ENCODE measurements around the gene ANKS3.

ANKS3 gene

GRCh38 chr16:4695473-4696171 lies 38.4 kb downstream of the ANKS3 start:
- no peak for DNase-seq (ENCODE audit: low read depth)

GRCh38 chr16:4694642-4695451 lies 39.2 kb downstream of the ANKS3 start:
- no peak for DNase-seq (ENCODE audit: low read depth)

GRCh38 chr16:4693956-4694641 lies 40.0 kb downstream of the ANKS3 start:
- DNase-seq (ENCODE audit: low read depth) = peak; percentile 24

- peak; percentile 93 for DNase-seq (ENCODE audit: low read depth)
These were observed 40.6 kb downstream of the ANKS3 start, which contains the start of gene NUDT16L1 for GRCh38 chr16:4693296-4693955. NUDT16L1 (plus strand) TSS chr16:4693562; CDS start chr16:4693727, 165 bp downstream.

GRCh38 chr16:4692460-4693295 lies 41.4 kb downstream of the ANKS3 start:
- DNase-seq (ENCODE audit: low read depth) = no peak

- no peak for DNase-seq (ENCODE audit: low read depth)
These were observed 42.2 kb downstream of the ANKS3 start for GRCh38 chr16:4691666-4692412.

GRCh38 chr16:4690946-4691665 lies 43.0 kb downstream of the ANKS3 start:
- DNase-seq (ENCODE audit: low read depth) = no peak

- DNase-seq (ENCODE audit: low read depth) = no peak
These were observed 44.0 kb downstream of the ANKS3 start for GRCh38 chr16:4689864-4690704.

GRCh38 chr16:4689091-4689671 lies 44.9 kb downstream of the ANKS3 start:
- DNase-seq (ENCODE audit: low read depth) = no peak

GRCh38 chr16:4688674-4689045 lies 45.4 kb downstream of the ANKS3 start:
- no peak for DNase-seq (ENCODE audit: low read depth)

GRCh38 chr16:4687946-4688673 lies 46.0 kb downstream of the ANKS3 start:
- no peak for DNase-seq (ENCODE audit: low read depth)

- no peak for DNase-seq (ENCODE audit: low read depth)
These were observed 46.7 kb downstream of the ANKS3 start for GRCh38 chr16:4687416-4687815.

GRCh38 chr16:4686497-4687210 lies 47.4 kb downstream of the ANKS3 start:
- DNase-seq (ENCODE audit: low read depth) = no peak

GRCh38 chr16:4685776-4686496 lies 48.1 kb downstream of the ANKS3 start:
- no peak for DNase-seq (ENCODE audit: low read depth)

- no peak for DNase-seq (ENCODE audit: low read depth)
These were observed 48.8 kb downstream of the ANKS3 start for GRCh38 chr16:4685292-4685691.

- no peak for DNase-seq (ENCODE audit: low read depth)
These were observed 49.3 kb downstream of the ANKS3 start for GRCh38 chr16:4684763-4685162.

Data from ELR (cell line).